Measurements from ENCODE around the gene DES.

DES gene

GRCh38 chr2:219416938-219417337, 1.2 kb upstream of the DES start:
- TF ChIP-seq POLR2AphosphoS5 (IDR thresholded peaks at IDR 0.05; ENCODE audit: low read depth, low read length), result no peak

DNA sequence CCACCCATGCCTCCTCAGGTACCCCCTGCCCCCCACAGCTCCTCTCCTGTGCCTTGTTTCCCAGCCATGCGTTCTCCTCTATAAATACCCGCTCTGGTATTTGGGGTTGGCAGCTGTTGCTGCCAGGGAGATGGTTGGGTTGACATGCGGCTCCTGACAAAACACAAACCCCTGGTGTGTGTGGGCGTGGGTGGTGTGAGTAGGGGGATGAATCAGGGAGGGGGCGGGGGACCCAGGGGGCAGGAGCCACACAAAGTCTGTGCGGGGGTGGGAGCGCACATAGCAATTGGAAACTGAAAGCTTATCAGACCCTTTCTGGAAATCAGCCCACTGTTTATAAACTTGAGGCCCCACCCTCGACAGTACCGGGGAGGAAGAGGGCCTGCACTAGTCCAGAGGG, 803 bp upstream of the DES start:
- no peak for TF ChIP-seq TAF1 (IDR thresholded peaks at IDR 0.05; ENCODE audit: borderline replicate concordance, insufficient read depth, low read length)
- no peak for TF ChIP-seq POLR2AphosphoS5 (IDR thresholded peaks at IDR 0.05; ENCODE audit: low read depth, low read length)
- TF ChIP-seq SIN3A (IDR thresholded peaks at IDR 0.05; ENCODE audit: borderline replicate concordance, insufficient read depth, low read length), result no peak
- TF ChIP-seq, protein P1, sequence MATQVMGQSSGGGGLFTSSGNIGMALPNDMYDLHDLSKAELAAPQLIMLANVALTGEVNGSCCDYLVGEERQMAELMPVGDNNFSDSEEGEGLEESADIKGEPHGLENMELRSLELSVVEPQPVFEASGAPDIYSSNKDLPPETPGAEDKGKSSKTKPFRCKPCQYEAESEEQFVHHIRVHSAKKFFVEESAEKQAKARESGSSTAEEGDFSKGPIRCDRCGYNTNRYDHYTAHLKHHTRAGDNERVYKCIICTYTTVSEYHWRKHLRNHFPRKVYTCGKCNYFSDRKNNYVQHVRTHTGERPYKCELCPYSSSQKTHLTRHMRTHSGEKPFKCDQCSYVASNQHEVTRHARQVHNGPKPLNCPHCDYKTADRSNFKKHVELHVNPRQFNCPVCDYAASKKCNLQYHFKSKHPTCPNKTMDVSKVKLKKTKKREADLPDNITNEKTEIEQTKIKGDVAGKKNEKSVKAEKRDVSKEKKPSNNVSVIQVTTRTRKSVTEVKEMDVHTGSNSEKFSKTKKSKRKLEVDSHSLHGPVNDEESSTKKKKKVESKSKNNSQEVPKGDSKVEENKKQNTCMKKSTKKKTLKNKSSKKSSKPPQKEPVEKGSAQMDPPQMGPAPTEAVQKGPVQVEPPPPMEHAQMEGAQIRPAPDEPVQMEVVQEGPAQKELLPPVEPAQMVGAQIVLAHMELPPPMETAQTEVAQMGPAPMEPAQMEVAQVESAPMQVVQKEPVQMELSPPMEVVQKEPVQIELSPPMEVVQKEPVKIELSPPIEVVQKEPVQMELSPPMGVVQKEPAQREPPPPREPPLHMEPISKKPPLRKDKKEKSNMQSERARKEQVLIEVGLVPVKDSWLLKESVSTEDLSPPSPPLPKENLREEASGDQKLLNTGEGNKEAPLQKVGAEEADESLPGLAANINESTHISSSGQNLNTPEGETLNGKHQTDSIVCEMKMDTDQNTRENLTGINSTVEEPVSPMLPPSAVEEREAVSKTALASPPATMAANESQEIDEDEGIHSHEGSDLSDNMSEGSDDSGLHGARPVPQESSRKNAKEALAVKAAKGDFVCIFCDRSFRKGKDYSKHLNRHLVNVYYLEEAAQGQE (IDR thresholded peaks at IDR 0.05; ENCODE audit: insufficient read depth in 1 of 2, low read depth in 2 of 2, low read length in 2 of 2), result no peak
- TF ChIP-seq FOXP2 (optimal IDR thresholded peaks at IDR 0.05; ENCODE audit: borderline replicate concordance, extremely low read depth, extremely low read length, insufficient read depth), result no peak

- TF ChIP-seq POLR2AphosphoS5 (IDR thresholded peaks at IDR 0.05; ENCODE audit: low read depth, low read length) (no peak), FOXP2 (optimal IDR thresholded peaks at IDR 0.05; ENCODE audit: borderline replicate concordance, extremely low read depth, extremely low read length, insufficient read depth) (no peak), TAF1 (IDR thresholded peaks at IDR 0.05; ENCODE audit: borderline replicate concordance, insufficient read depth, low read length) (no peak), SIN3A (IDR thresholded peaks at IDR 0.05; ENCODE audit: borderline replicate concordance, insufficient read depth, low read length) (no peak)
- TF ChIP-seq, protein P1 (IDR thresholded peaks at IDR 0.05; ENCODE audit: insufficient read depth in 1 of 2, low read depth in 2 of 2, low read length in 2 of 2), result no peak
These were observed 791 bp downstream of the DES start for GRCh38 chr2:219419012-219419324.

GRCh38 chr2:219419331-219420197, 1.4 kb downstream of the DES start:
- TF ChIP-seq, protein P1 (IDR thresholded peaks at IDR 0.05; ENCODE audit: insufficient read depth in 1 of 2, low read depth in 2 of 2, low read length in 2 of 2), result no peak
- no peak for TF ChIP-seq TAF1 (IDR thresholded peaks at IDR 0.05; ENCODE audit: borderline replicate concordance, insufficient read depth, low read length)
- TF ChIP-seq POLR2AphosphoS5 (IDR thresholded peaks at IDR 0.05; ENCODE audit: low read depth, low read length), result no peak
- no peak for TF ChIP-seq SIN3A (IDR thresholded peaks at IDR 0.05; ENCODE audit: borderline replicate concordance, insufficient read depth, low read length)
- no peak for TF ChIP-seq FOXP2 (optimal IDR thresholded peaks at IDR 0.05; ENCODE audit: borderline replicate concordance, extremely low read depth, extremely low read length, insufficient read depth)

GRCh38 chr2:219420687-219421086, 2.5 kb downstream of the DES start:
- no peak for TF ChIP-seq TAF1 (IDR thresholded peaks at IDR 0.05; ENCODE audit: borderline replicate concordance, insufficient read depth, low read length)
- TF ChIP-seq, protein P1 (IDR thresholded peaks at IDR 0.05; ENCODE audit: insufficient read depth in 1 of 2, low read depth in 2 of 2, low read length in 2 of 2), result no peak
- TF ChIP-seq POLR2AphosphoS5 (IDR thresholded peaks at IDR 0.05; ENCODE audit: low read depth, low read length), result no peak
- no peak for TF ChIP-seq FOXP2 (optimal IDR thresholded peaks at IDR 0.05; ENCODE audit: borderline replicate concordance, extremely low read depth, extremely low read length, insufficient read depth)
- TF ChIP-seq SIN3A (IDR thresholded peaks at IDR 0.05; ENCODE audit: borderline replicate concordance, insufficient read depth, low read length), result no peak

Measured in PFSK-1 (cell line).